Mesenteric fat pad (tissue), 1 donor: ENCODE data around the gene PHKB. TPM values are rescaled to one million over a fixed set of nuclear protein-coding genes. Genes with fewer than 3 reads are reported as not detected.
"Not testable (repeated sequence)": the region's sequence is repeated elsewhere in the genome, so short reads cannot be mapped to it uniquely, and the experiment has no call there.

Source experiments
- DNase-seq: peaks from one replicate; pipeline ENCODE4 v3.0.0-alpha.2; 2020; ENCODE audit warnings: low spot score
- total RNA-seq: library from RNA; stranded (reverse); fragmentation: NEBNext Ultra II Directional; extraction: Animal tissue kit (Norgen Biotek cat#: 25700); gene quantifications from one replicate; pipeline ENCODE4 v1.2.1, GENCODE V29; 2021
- donor health status: DM: yes; HTN: yes; CAD: no.

PHKB gene
- total RNA-seq, 1 donor from 2014 or later = 57.8 TPM

- no peak for DNase-seq
Observed at GRCh38 chr16:47503936-47504335, 42.8 kb downstream of the PHKB start.

- DNase-seq = no peak
Observed at GRCh38 chr16:47504599-47504998, 43.5 kb downstream of the PHKB start.

GRCh38 chr16:47506800-47507199 is 45.7 kb downstream of the PHKB start:
- DNase-seq = no peak

- no peak for DNase-seq
Observed at GRCh38 chr16:47507701-47508100, 46.6 kb downstream of the PHKB start.

- no peak for DNase-seq
Observed at GRCh38 chr16:47511882-47512281, 50.8 kb downstream of the PHKB start.

GRCh38 chr16:47519037-47519436 is 57.9 kb downstream of the PHKB start:
- no peak for DNase-seq

GRCh38 chr16:47519546-47519945 is 58.4 kb downstream of the PHKB start:
- no peak for DNase-seq

- no peak for DNase-seq
Observed at GRCh38 chr16:47519996-47520679, 59.0 kb downstream of the PHKB start.

GRCh38 chr16:47523342-47524006 is 62.3 kb downstream of the PHKB start:
- no peak for DNase-seq

- DNase-seq = no peak
Observed at GRCh38 chr16:47524007-47524405, 62.9 kb downstream of the PHKB start.

- DNase-seq = no peak
Observed at GRCh38 chr16:47528431-47528830, 67.3 kb downstream of the PHKB start.

- no peak for DNase-seq
Observed at GRCh38 chr16:47533744-47534292, 72.7 kb downstream of the PHKB start.

GRCh38 chr16:47538472-47538871 is 77.3 kb downstream of the PHKB start:
- DNase-seq = no peak

GRCh38 chr16:47539707-47540670 is 78.9 kb downstream of the PHKB start:
- not testable (repeated sequence) for DNase-seq

- not testable (repeated sequence) for DNase-seq
Observed at GRCh38 chr16:47541135-47541534, 80.0 kb downstream of the PHKB start.

- DNase-seq = not testable (repeated sequence)
Observed at GRCh38 chr16:47544255-47544654, 83.1 kb downstream of the PHKB start.

- not testable (repeated sequence) for DNase-seq
Observed at GRCh38 chr16:47551185-47551584, 90.1 kb downstream of the PHKB start.

GRCh38 chr16:47551767-47552166 is 90.6 kb downstream of the PHKB start:
- not testable (repeated sequence) for DNase-seq

- DNase-seq = no peak
Observed at GRCh38 chr16:47553853-47554564, 92.9 kb downstream of the PHKB start.

GRCh38 chr16:47554587-47554986 is 93.5 kb downstream of the PHKB start:
- DNase-seq = not testable (repeated sequence)

GRCh38 chr16:47561286-47561685 is 100.2 kb downstream of the PHKB start:
- no peak for DNase-seq
